GM12878 (cell line): ENCODE data around the gene LIN28B. TPM values are rescaled to one million over a fixed set of nuclear protein-coding genes. Genes with fewer than 3 reads are reported as not detected.

Experiments used
- ATAC-seq: fragments of 200-7000 bp; cut with Tn5 transposase; 3 replicates; pipeline ENCODE4 v1.9.1; 2020; ENCODE audit warnings: mild to moderate bottlenecking, moderate library complexity
- BruUV-seq: library from RNA; stranded (reverse); fragments of 400-500 nt; replicated peaks from 2 replicates; lab custom pipeline; 2021; lab: Mats Ljungman, UMichigan
- CTCF ChIA-PET: fragments of 300-600 bp; sonication (Branson Sonifier 250); formaldehyde crosslinking; extraction: SDS; loops from one replicate; lab custom pipeline; 2021; ENCODE audit warnings: inconsistent platforms; lab: Yijun Ruan, JAX
- POLR2A ChIA-PET: fragments of 350-600 bp; formaldehyde crosslinking; extraction: SDS; loops from one replicate; lab custom pipeline; 2021; ENCODE audit warnings: inconsistent platforms; lab: Charles Lee
- RAD21 ChIA-PET: fragments of 300-600 bp; sonication (Branson Sonifier 250); formaldehyde crosslinking; loops from one replicate; lab custom pipeline; 2023; ENCODE audit warnings: antibody characterized with exemption; ENCODE audit not compliant: unreplicated experiment; lab: Charles Lee
- SMC1A ChIA-PET: fragments of 300-600 bp; sonication (Branson Sonifier 250); formaldehyde crosslinking; loops from one replicate; lab custom pipeline; 2023; ENCODE audit not compliant: unreplicated experiment, uncharacterized antibody; lab: Charles Lee
- DNase-seq: peaks from one replicate; pipeline ENCODE4 v3.0.0-alpha.2; 2011; ENCODE audit warnings: low read depth, low spot score
- FAIRE-seq: peaks from 3 replicates; lab custom pipeline; 2011; peaks lifted over from hg19 to GRCh38; lab: Jason Lieb, UNC
- H2AFZ ChIP-seq: 2 replicates; pipeline ENCODE4 v1.6.0; 2011; ENCODE audit warnings: low read depth, low read length, control low read depth; ENCODE audit not compliant: control insufficient read depth
- H3K27ac ChIP-seq: 2 replicates; pipeline ENCODE4 v1.5.1; 2011; ENCODE audit warnings: control low read depth; ENCODE audit not compliant: control insufficient read depth, insufficient read depth
- H3K27me3 ChIP-seq, 2 experiments: replicated peaks in 1 of 2; 2 replicates each; pipeline versions ENCODE4 v1.6.0 to v1.6.1; 2011; ENCODE audit warnings: low read length in 1 of 2; ENCODE audit not compliant: control insufficient read depth in 2 of 2, insufficient read depth in 2 of 2
- H3K36me3 ChIP-seq, 2 experiments: 2 replicates each; pipeline ENCODE4 v1.5.1; 2011; ENCODE audit warnings: low read length in 1 of 2; ENCODE audit not compliant: control insufficient read depth in 2 of 2, insufficient read depth in 2 of 2
- H3K4me1 ChIP-seq: 2 replicates; pipeline ENCODE4 v1.6.1; 2011; ENCODE audit warnings: mild to moderate bottlenecking, low read length, moderate library complexity, mixed read lengths; ENCODE audit not compliant: control insufficient read depth, insufficient read depth
- H3K4me2 ChIP-seq: 2 replicates; pipeline ENCODE4 v1.6.0; 2011; ENCODE audit warnings: control low read depth; ENCODE audit not compliant: control insufficient read depth, insufficient read depth
- H3K4me3 ChIP-seq: fragments of 200-600 bp; sonication (generic); 2 replicates; pipeline ENCODE4 v1.5.1; 2016
- H3K79me2 ChIP-seq: 2 replicates; pipeline ENCODE4 v1.6.0; 2011; ENCODE audit warnings: low read length; ENCODE audit not compliant: control insufficient read depth, insufficient read depth
- H3K9ac ChIP-seq: 2 replicates; pipeline ENCODE4 v1.8.0; 2011; ENCODE audit warnings: low read length, control low read depth, mixed read lengths; ENCODE audit not compliant: control insufficient read depth, insufficient read depth
- H3K9me3 ChIP-seq: replicated peaks from 3 replicates; pipeline ENCODE4 v1.5.1; 2011; ENCODE audit warnings: mild to moderate bottlenecking, low read length; ENCODE audit not compliant: control insufficient read depth, insufficient read depth
- H4K20me1 ChIP-seq: 2 replicates; pipeline ENCODE4 v1.6.0; 2011; ENCODE audit not compliant: control insufficient read depth, insufficient read depth
- BRCA1 ChIP-seq: IDR thresholded peaks from 2 replicates; pipeline ENCODE4 v1.6.1; 2011; ENCODE audit warnings: low read depth, low read length, improper control_type of control experiment
- MTA2 ChIP-seq: fragments of 450-650 bp; IDR thresholded peaks from 2 replicates; pipeline ENCODE4 v1.6.1; 2016; ENCODE audit warnings: low read depth, mild to moderate bottlenecking, moderate library complexity
- POLR2AphosphoS5 ChIP-seq: IDR thresholded peaks from 2 replicates; pipeline ENCODE4 v1.6.1; 2011; ENCODE audit warnings: mild to moderate bottlenecking, low read length, inconsistent platforms
- WGBS: methylation state at CpG from one replicate; pipeline ENCODE4 v1.1.6; 2016; ENCODE audit warnings: low lambda C conversion rate; ENCODE audit not compliant: insufficient replicate concordance, insufficient coverage; ENCODE audit errors: missing lambda C conversion rate; 5-methylcytosine and 5-hydroxymethylcytosine counted together
- in situ Hi-C: fragments of 300-500 bp; cut with MboI; formaldehyde crosslinking; loops from 9 replicates; pipeline ENCODE4 v1.14.3; 2018; ENCODE audit warnings: mixed read lengths
- intact Hi-C: fragments of 100-400 bp; cut with micrococcal nuclease; formaldehyde crosslinking; loops from one replicate; pipeline ENCODE4 v1.14.2; 2022; ENCODE audit not compliant: unreplicated experiment
- polyA plus RNA-seq, 11 experiments: library from polyadenylated mRNA; depleted of rRNA in 4 of 11; unstranded in 6 of 11; stranded (reverse) in 5 of 11; fragments of >200 nt; fragmentation: Nextera tagmentation in 4 of 11; fragmentation: Illumina TruSeq in 1 of 11; extraction: Ambion mirVana in 4 of 11; extraction: Trizol in 1 of 11; gene quantifications; 1 replicate in 1 of 11; 2 replicates in 10 of 11; pipeline versions ENCODE4 v1.2.1 to v1.2.3, GENCODE V29; 2011 to 2016; ENCODE audit warnings: inconsistent platforms in 2 of 11, missing spikeins in 2 of 11, low read depth in 1 of 11
- total RNA-seq, 4 experiments: library from RNA; depleted of rRNA in 3 of 4; stranded (reverse); fragments of >200 nt in 3 of 4; fragmentation: Illumina TruSeq in 1 of 4; extraction: Trizol in 1 of 4; gene quantifications; 2 replicates each; pipeline versions ENCODE4 v1.2.1 to v1.2.3, GENCODE V29; 2013 to 2021
- TF ChIP-seq, protein P1 (sequence below): IDR thresholded peaks from 2 replicates; pipeline ENCODE4 v1.6.1; 2012; ENCODE audit warnings: mild to moderate bottlenecking, low read depth, low read length
- TF ChIP-seq, protein P2 (sequence below): fragments of 450-650 bp; IDR thresholded peaks from 2 replicates; pipeline ENCODE4 v1.6.1; 2016; ENCODE audit warnings: mild to moderate bottlenecking

LIN28B gene
- total and polyA plus RNA-seq, 10 of the 15 experiments (the other 5 are each of a cell fraction or from before 2014, with no cell fraction given): 0.01 to 2.4 (median 0.09) TPM; not detected in 6

DNA sequence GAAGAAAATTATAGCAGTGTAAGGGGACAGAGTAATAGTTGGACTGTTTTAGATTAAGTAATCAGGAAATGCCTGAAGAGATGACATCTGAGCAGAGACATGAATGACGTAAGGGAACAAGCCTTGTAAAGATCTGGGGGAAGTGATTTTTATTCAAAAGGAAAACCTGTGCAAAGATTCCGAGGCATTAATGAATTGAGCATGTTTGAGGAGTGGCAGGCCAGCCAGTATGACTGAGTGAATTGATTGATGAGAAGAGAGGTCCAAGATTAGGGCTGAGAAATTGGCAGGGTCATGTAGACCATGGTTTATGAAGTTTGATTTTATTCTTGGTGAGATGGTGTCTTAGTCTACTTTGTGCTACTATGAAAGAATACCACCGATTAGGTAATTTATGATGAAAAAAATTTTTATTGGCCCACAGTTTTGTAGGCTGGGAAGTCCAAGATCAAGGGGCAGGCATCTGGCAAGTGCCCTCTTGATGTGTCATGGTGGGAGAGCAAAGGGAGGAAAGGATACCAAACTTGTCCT is 95.1 kb downstream of the LIN28B start:
- SMC1A ChIA-PET: no interaction called here
- no TSS peak for BruUV-seq
- H3K36me3 ChIP-seq: no peaks in the 10 kb centered on the region
- no peaks in the 10 kb centered on the region for H3K4me1 ChIP-seq
- RAD21 ChIA-PET: no interaction called here
- intact Hi-C loops: no loop called here
- WGBS: 27% methylated on average over 3 of the region's 3 CpGs
- in situ Hi-C loops: no loop called here
- no peaks in the 10 kb centered on the region for H3K27me3 ChIP-seq
- ATAC-seq: no peak
- TF ChIP-seq, protein P1, sequence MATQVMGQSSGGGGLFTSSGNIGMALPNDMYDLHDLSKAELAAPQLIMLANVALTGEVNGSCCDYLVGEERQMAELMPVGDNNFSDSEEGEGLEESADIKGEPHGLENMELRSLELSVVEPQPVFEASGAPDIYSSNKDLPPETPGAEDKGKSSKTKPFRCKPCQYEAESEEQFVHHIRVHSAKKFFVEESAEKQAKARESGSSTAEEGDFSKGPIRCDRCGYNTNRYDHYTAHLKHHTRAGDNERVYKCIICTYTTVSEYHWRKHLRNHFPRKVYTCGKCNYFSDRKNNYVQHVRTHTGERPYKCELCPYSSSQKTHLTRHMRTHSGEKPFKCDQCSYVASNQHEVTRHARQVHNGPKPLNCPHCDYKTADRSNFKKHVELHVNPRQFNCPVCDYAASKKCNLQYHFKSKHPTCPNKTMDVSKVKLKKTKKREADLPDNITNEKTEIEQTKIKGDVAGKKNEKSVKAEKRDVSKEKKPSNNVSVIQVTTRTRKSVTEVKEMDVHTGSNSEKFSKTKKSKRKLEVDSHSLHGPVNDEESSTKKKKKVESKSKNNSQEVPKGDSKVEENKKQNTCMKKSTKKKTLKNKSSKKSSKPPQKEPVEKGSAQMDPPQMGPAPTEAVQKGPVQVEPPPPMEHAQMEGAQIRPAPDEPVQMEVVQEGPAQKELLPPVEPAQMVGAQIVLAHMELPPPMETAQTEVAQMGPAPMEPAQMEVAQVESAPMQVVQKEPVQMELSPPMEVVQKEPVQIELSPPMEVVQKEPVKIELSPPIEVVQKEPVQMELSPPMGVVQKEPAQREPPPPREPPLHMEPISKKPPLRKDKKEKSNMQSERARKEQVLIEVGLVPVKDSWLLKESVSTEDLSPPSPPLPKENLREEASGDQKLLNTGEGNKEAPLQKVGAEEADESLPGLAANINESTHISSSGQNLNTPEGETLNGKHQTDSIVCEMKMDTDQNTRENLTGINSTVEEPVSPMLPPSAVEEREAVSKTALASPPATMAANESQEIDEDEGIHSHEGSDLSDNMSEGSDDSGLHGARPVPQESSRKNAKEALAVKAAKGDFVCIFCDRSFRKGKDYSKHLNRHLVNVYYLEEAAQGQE: no peak
- TF ChIP-seq POLR2AphosphoS5 (no peak), BRCA1 (no peak), MTA2 (no peak)
- TF ChIP-seq, protein P2, sequence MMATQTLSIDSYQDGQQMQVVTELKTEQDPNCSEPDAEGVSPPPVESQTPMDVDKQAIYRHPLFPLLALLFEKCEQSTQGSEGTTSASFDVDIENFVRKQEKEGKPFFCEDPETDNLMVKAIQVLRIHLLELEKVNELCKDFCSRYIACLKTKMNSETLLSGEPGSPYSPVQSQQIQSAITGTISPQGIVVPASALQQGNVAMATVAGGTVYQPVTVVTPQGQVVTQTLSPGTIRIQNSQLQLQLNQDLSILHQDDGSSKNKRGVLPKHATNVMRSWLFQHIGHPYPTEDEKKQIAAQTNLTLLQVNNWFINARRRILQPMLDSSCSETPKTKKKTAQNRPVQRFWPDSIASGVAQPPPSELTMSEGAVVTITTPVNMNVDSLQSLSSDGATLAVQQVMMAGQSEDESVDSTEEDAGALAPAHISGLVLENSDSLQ: no peak
- CTCF ChIA-PET: no interaction called here
- DNase-seq: no peak
- H2AFZ ChIP-seq: no peak overlapping the region
- H3K4me2 ChIP-seq: no peak overlapping the region
- H3K9me3 ChIP-seq: no peaks in the 10 kb centered on the region
- no peak for FAIRE-seq
- H3K4me3 ChIP-seq: no peak overlapping the region
- POLR2A ChIA-PET: no interaction called here
- H4K20me1 ChIP-seq: no peaks in the 10 kb centered on the region
- no peaks in the 10 kb centered on the region for H3K79me2 ChIP-seq
- no peak overlapping the region for H3K27ac ChIP-seq
- H3K9ac ChIP-seq: no peak overlapping the region
